ENCODE measurements around the gene UBQLN4. TPM values are rescaled to one million over a fixed set of nuclear protein-coding genes. Genes with fewer than 3 reads are reported as not detected.
"Not testable (repeated sequence)": the region's sequence is repeated elsewhere in the genome, so short reads cannot be mapped to it uniquely, and the experiment has no call there.

UBQLN4 gene
- total RNA-seq, 1 donor from 2014 or later = 16.2 TPM

- DNase-seq (ENCODE audit: low read depth, low spot score) = no peak
Observed at GRCh38 chr1:156081180-156081916, 27.8 kb upstream of the UBQLN4 start.

GRCh38 chr1:156080863-156081179, 27.2 kb upstream of the UBQLN4 start:
- DNase-seq (ENCODE audit: low read depth, low spot score) = no peak

- no peak for DNase-seq (ENCODE audit: low read depth, low spot score)
Observed at GRCh38 chr1:156080241-156080862, 26.8 kb upstream of the UBQLN4 start.

GRCh38 chr1:156079762-156080161, 26.2 kb upstream of the UBQLN4 start:
- no peak for DNase-seq (ENCODE audit: low read depth, low spot score)

GRCh38 chr1:156078728-156079127, 25.1 kb upstream of the UBQLN4 start:
- DNase-seq (ENCODE audit: low read depth, low spot score) = no peak

- no peak for DNase-seq (ENCODE audit: low read depth, low spot score)
Observed at GRCh38 chr1:156077430-156077760, 23.8 kb upstream of the UBQLN4 start.

GRCh38 chr1:156076609-156077429, 23.2 kb upstream of the UBQLN4 start:
- DNase-seq (ENCODE audit: low read depth, low spot score) = no peak

GRCh38 chr1:156075775-156076204, 22.2 kb upstream of the UBQLN4 start:
- DNase-seq (ENCODE audit: low read depth, low spot score) = no peak

GRCh38 chr1:156075162-156075561, 21.6 kb upstream of the UBQLN4 start:
- no peak for DNase-seq (ENCODE audit: low read depth, low spot score)

GRCh38 chr1:156074661-156075060, 21.1 kb upstream of the UBQLN4 start:
- DNase-seq (ENCODE audit: low read depth, low spot score) = no peak

GRCh38 chr1:156073740-156074139, 20.1 kb upstream of the UBQLN4 start:
- no peak for DNase-seq (ENCODE audit: low read depth, low spot score)

- DNase-seq (ENCODE audit: low read depth, low spot score) = no peak
Observed at GRCh38 chr1:156073110-156073687, 19.6 kb upstream of the UBQLN4 start.

GRCh38 chr1:156072251-156072650, 18.7 kb upstream of the UBQLN4 start:
- DNase-seq (ENCODE audit: low read depth, low spot score) = no peak

GRCh38 chr1:156071332-156071816, 17.8 kb upstream of the UBQLN4 start:
- DNase-seq (ENCODE audit: low read depth, low spot score) = not testable (repeated sequence)

- DNase-seq (ENCODE audit: low read depth, low spot score) = no peak
Observed at GRCh38 chr1:156070548-156070947, 16.9 kb upstream of the UBQLN4 start.

GRCh38 chr1:156069490-156070455, 16.2 kb upstream of the UBQLN4 start:
- DNase-seq (ENCODE audit: low read depth, low spot score) = no peak

- DNase-seq (ENCODE audit: low read depth, low spot score) = no peak
Observed at GRCh38 chr1:156067262-156067661, 13.7 kb upstream of the UBQLN4 start.

GRCh38 chr1:156065871-156066270, 12.3 kb upstream of the UBQLN4 start:
- DNase-seq (ENCODE audit: low read depth, low spot score) = no peak

GRCh38 chr1:156065212-156065611, 11.6 kb upstream of the UBQLN4 start:
- DNase-seq (ENCODE audit: low read depth, low spot score) = no peak

GRCh38 chr1:156064615-156065014, 11.0 kb upstream of the UBQLN4 start:
- no peak for DNase-seq (ENCODE audit: low read depth, low spot score)

- no peak for DNase-seq (ENCODE audit: low read depth, low spot score)
Observed at GRCh38 chr1:156063997-156064285, 10.3 kb upstream of the UBQLN4 start.
